ENCODE results near the gene ATG4D. TPM values are rescaled to one million over a fixed set of nuclear protein-coding genes. Genes with fewer than 3 reads are reported as not detected.

ATG4D gene
- total RNA-seq, 1 experiment from 2014 or later: 59.4 TPM

- no peak for TF ChIP-seq E2F4 (CRISPR knock-in tag; IDR thresholded peaks at IDR 0.05; ENCODE audit: borderline replicate concordance, low read depth)
These were observed 26.9 kb upstream of the ATG4D start (continued) for GRCh38 chr19:10516671-10517286.

- ChIA-PET CTCF (interaction anchor here (0.6 to 4.4 kb wide), 12 partner anchors 9 to 183 kb away, joined by 3 to 19 read pairs (median 5); partner anchors contain the start of genes ATG4D and QTRT1), POLR2A (interaction anchor here (0.8 kb wide), 1 partner anchor 178 kb away, joined by 3 read pairs; no protein-coding TSS in a partner anchor)
- TF ChIP-seq STAT6 (CRISPR knock-in tag; conservative IDR thresholded peaks at IDR 0.05; ENCODE audit: low read depth) (no peak), GTF2I (CRISPR knock-in tag; conservative IDR thresholded peaks at IDR 0.05) (no peak), MAX (CRISPR knock-in tag; IDR thresholded peaks at IDR 0.05) (0 out of 2 replicates have a peak, but pooled peaks have one; percentile 39), ZNF263 (CRISPR knock-in tag; IDR thresholded peaks at IDR 0.05; ENCODE audit: low read depth) (peak; percentile 76), USF2 (CRISPR knock-in tag; IDR thresholded peaks at IDR 0.05) (no peak), OVOL2 (CRISPR knock-in tag; IDR thresholded peaks at IDR 0.05; ENCODE audit: borderline replicate concordance) (no peak), KAT7 (CRISPR knock-in tag; IDR thresholded peaks at IDR 0.05; ENCODE audit: borderline replicate concordance) (0 out of 2 replicates have a peak, but pooled peaks have one; percentile 38), SP1 (CRISPR knock-in tag; conservative IDR thresholded peaks at IDR 0.05) (0 out of 2 replicates have a peak, but pooled peaks have one; percentile 35)
- Mint-ChIP-seq H3K36me3 (peaks cover 8% of the 10 kb centered on the region; the same call in 1 of the 2 replicates), H3K4me3 (peak within 1 kb of the TSS; percentile 80), H3K27me3 (ENCODE audit: low read depth) (peaks cover 74% of the 10 kb centered on the region), H3K4me1 (peaks cover 35% of the 10 kb centered on the region), H3K9me3 (no peaks in the 10 kb centered on the region), H3K27ac (no peak within 1 kb of the TSS)
- peak; percentile 47 for ATAC-seq
- peak; percentile 54 for DNase-seq (ENCODE audit: low spot score)
These were observed 26.3 kb upstream of the ATG4D start, which contains the start of gene S1PR5 for GRCh38 chr19:10517361-10517759. S1PR5 (minus strand) TSS chr19:10517447; CDS start chr19:10515011, 2,436 bp downstream.

GRCh38 chr19:10517760-10518443 is 25.8 kb upstream of the ATG4D start:
- H3K9me3 Mint-ChIP-seq: no peaks in the 10 kb centered on the region
- 0 out of 2 replicates have a peak, but pooled peaks have one; percentile 28 for TF ChIP-seq FOXK1 (CRISPR knock-in tag; IDR thresholded peaks at IDR 0.05)
- 0 out of 2 replicates have a peak, but pooled peaks have one; percentile 8 for TF ChIP-seq NFYB (CRISPR knock-in tag; conservative IDR thresholded peaks at IDR 0.05; ENCODE audit: low read depth)
- 0 out of 2 replicates have a peak, but pooled peaks have one; percentile 4 for TF ChIP-seq MAX (CRISPR knock-in tag; IDR thresholded peaks at IDR 0.05)
- no peak for TF ChIP-seq ATF1 (CRISPR knock-in tag; IDR thresholded peaks at IDR 0.05)
- TF ChIP-seq PRRX2 (CRISPR knock-in tag; IDR thresholded peaks at IDR 0.05): no peak
- peak; percentile 57; the same call in 1 of the 2 replicates for TF ChIP-seq E2F5 (CRISPR knock-in tag; IDR thresholded peaks at IDR 0.05)
- TF ChIP-seq KAT7 (CRISPR knock-in tag; IDR thresholded peaks at IDR 0.05; ENCODE audit: borderline replicate concordance): 0 out of 2 replicates have a peak, but pooled peaks have one; percentile 3
- TF ChIP-seq FOXP4 (CRISPR knock-in tag; IDR thresholded peaks at IDR 0.05): 0 out of 2 replicates have a peak, but pooled peaks have one; percentile 27
- no peak for TF ChIP-seq FOXJ3 (CRISPR knock-in tag; IDR thresholded peaks at IDR 0.05; ENCODE audit: borderline replicate concordance)
- H3K36me3 Mint-ChIP-seq: peaks cover 8% of the 10 kb centered on the region; the same call in 1 of the 2 replicates
- H3K27ac Mint-ChIP-seq: no peak overlapping the region
- ChIA-PET POLR2A (interaction anchor here (0.8 kb wide), 1 partner anchor 178 kb away, joined by 3 read pairs; no protein-coding TSS in a partner anchor), CTCF (interaction anchor here (0.6 to 4.4 kb wide), 14 partner anchors 10 to 185 kb away, joined by 3 to 19 read pairs (median 5); partner anchors contain the start of genes ATG4D and QTRT1)
- peaks cover 69% of the 10 kb centered on the region for H3K27me3 Mint-ChIP-seq (ENCODE audit: low read depth)
- H3K4me1 Mint-ChIP-seq: peaks cover 35% of the 10 kb centered on the region
- DNase-seq (ENCODE audit: low spot score) (peak; percentile 65), ATAC-seq (peak; percentile 38)
- peak overlapping the region; percentile 80 for H3K4me3 Mint-ChIP-seq
